PFSK-1 (cell line): ENCODE data around the gene GRIN2A.

Experiments used
- FOXP2 ChIP-seq: optimal IDR thresholded peaks from 2 replicates; pipeline ENCODE3; 2011; ENCODE audit warnings: borderline replicate concordance, control low read depth, inconsistent platforms; ENCODE audit not compliant: insufficient read depth; ENCODE audit errors: extremely low read length, extremely low read depth
- POLR2AphosphoS5 ChIP-seq: IDR thresholded peaks from 2 replicates; pipeline ENCODE4 v1.6.1; 2012; ENCODE audit warnings: low read depth, mild to moderate bottlenecking, control low read depth, low read length, moderate library complexity
- SIN3A ChIP-seq: IDR thresholded peaks from 2 replicates; pipeline ENCODE4 v1.6.1; 2012; ENCODE audit warnings: mild to moderate bottlenecking, low read length, moderate library complexity, borderline replicate concordance; ENCODE audit not compliant: insufficient read depth
- TAF1 ChIP-seq: IDR thresholded peaks from 2 replicates; pipeline ENCODE4 v1.6.1; 2012; ENCODE audit warnings: low read length, control low read depth, borderline replicate concordance; ENCODE audit not compliant: insufficient read depth
- TF ChIP-seq, protein P1 (sequence below), 2 experiments: IDR thresholded peaks; 2 replicates each; pipeline versions ENCODE4 v1.6.1 to v1.8.0; 2011 to 2012; ENCODE audit warnings: low read depth in 2 of 2, low read length in 2 of 2, control low read depth in 1 of 2, inconsistent platforms in 1 of 2, mild to moderate bottlenecking in 1 of 2, moderate library complexity in 1 of 2; ENCODE audit not compliant: insufficient read depth in 1 of 2

GRIN2A gene

DNA sequence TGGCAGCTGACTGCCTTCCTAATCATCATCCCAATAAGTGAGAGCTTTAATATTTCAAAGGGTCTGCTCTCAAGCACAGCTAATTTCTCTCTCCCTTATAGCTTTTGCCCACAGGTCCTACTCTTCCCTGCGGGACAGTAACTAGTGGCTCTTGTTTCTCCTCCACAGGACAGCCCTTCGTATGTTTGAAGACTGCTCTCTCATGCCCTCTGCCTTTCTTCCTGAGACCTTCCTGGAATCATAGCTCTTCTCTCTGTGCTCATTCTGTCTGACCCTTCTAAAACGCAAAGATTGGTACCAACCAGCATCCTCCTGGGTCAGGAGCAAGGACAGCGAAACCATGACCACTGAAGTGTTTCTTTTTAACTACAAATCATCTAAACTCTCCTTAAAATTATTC is 168.9 kb downstream of the GRIN2A start:
- no peak for TF ChIP-seq POLR2AphosphoS5
- no peak for TF ChIP-seq TAF1
- TF ChIP-seq FOXP2 = no peak

- TF ChIP-seq POLR2AphosphoS5 (no peak), FOXP2 (no peak), SIN3A (no peak), TAF1 (no peak)
- TF ChIP-seq, protein P1, sequence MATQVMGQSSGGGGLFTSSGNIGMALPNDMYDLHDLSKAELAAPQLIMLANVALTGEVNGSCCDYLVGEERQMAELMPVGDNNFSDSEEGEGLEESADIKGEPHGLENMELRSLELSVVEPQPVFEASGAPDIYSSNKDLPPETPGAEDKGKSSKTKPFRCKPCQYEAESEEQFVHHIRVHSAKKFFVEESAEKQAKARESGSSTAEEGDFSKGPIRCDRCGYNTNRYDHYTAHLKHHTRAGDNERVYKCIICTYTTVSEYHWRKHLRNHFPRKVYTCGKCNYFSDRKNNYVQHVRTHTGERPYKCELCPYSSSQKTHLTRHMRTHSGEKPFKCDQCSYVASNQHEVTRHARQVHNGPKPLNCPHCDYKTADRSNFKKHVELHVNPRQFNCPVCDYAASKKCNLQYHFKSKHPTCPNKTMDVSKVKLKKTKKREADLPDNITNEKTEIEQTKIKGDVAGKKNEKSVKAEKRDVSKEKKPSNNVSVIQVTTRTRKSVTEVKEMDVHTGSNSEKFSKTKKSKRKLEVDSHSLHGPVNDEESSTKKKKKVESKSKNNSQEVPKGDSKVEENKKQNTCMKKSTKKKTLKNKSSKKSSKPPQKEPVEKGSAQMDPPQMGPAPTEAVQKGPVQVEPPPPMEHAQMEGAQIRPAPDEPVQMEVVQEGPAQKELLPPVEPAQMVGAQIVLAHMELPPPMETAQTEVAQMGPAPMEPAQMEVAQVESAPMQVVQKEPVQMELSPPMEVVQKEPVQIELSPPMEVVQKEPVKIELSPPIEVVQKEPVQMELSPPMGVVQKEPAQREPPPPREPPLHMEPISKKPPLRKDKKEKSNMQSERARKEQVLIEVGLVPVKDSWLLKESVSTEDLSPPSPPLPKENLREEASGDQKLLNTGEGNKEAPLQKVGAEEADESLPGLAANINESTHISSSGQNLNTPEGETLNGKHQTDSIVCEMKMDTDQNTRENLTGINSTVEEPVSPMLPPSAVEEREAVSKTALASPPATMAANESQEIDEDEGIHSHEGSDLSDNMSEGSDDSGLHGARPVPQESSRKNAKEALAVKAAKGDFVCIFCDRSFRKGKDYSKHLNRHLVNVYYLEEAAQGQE (IDR thresholded peaks at IDR 0.05; ENCODE audit: insufficient read depth in 1 of 2, low read depth in 2 of 2, low read length in 2 of 2) = no peak
Measured at GRCh38 chr16:10009684-10010083, 172.5 kb downstream of the GRIN2A start.

DNA sequence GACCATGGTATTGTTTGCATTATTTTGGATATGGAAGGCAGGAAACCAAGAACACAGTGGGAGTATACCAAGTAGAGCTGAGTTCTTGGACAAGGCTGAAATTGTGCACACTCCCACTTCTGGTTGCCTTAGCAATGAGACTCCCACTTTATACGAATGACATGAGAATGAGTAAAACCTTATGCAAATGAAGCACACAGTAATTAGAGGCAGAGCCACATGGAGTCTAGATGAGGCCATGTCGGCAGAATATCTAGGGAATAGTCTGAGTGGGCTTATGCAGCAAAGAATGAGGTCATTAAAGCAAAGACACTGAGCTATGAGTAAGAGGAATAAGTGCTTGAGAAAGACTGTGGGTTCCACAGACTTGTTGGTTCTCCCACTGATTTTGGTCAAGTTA is 178.7 kb downstream of the GRIN2A start:
- TF ChIP-seq, protein P1 (IDR thresholded peaks at IDR 0.05; ENCODE audit: insufficient read depth in 1 of 2, low read depth in 2 of 2, low read length in 2 of 2) = no peak
- TF ChIP-seq SIN3A (no peak), TAF1 (no peak), FOXP2 (no peak), POLR2AphosphoS5 (no peak)

DNA sequence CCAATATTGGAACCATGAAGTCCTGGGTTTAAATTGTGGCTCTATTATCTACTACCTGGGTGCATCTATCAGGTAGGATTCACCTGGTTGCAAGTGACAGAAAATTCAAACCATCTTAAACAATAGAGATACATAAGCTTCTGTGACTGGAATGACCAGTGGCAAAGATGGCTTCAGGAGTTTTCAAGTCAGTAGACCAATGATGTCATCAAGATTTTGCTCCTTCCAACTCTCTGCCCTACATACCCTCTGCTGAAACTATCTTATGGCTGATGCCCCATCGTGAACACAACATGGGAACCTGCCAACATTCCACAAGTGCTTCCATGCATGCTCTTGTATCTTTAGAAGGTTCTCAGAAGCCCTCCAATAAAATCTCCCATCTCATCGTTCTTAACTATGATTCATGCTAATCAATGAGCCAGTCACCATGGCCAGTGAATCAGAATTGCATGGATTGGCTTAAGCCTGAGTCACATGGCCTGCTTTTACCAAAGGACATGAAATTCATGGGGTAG is 180.9 kb downstream of the GRIN2A start:
- TF ChIP-seq SIN3A = no peak
- TF ChIP-seq TAF1 = no peak
- no peak for TF ChIP-seq FOXP2
- TF ChIP-seq POLR2AphosphoS5 = no peak
- TF ChIP-seq, protein P1 (IDR thresholded peaks at IDR 0.05; ENCODE audit: insufficient read depth in 1 of 2, low read depth in 2 of 2, low read length in 2 of 2) = no peak

GRCh38 chr16:9996221-9996620 is 186.0 kb downstream of the GRIN2A start:
- TF ChIP-seq TAF1 = no peak
- no peak for TF ChIP-seq FOXP2
- TF ChIP-seq SIN3A = no peak
- TF ChIP-seq, protein P1 (IDR thresholded peaks at IDR 0.05; ENCODE audit: insufficient read depth in 1 of 2, low read depth in 2 of 2, low read length in 2 of 2) = no peak
- TF ChIP-seq POLR2AphosphoS5 = no peak
